Vagina (tissue), 2 donors: ENCODE data around the gene ZNF680. TPM values are rescaled to one million over a fixed set of nuclear protein-coding genes. Genes with fewer than 3 reads are reported as not detected.
A peak's percentile ranks its signal among the peaks of the same experiment; 100 is the strongest.
"Not testable (repeated sequence)": the region's sequence is repeated elsewhere in the genome, so short reads cannot be mapped to it uniquely, and the experiment has no call there.

Experiments used
- DNase-seq, 2 donors: peaks; one replicate each; pipeline ENCODE4 v3.0.0-alpha.2; 2017; ENCODE audit errors: extremely low spot score in 2 of 2
- H3K27ac ChIP-seq: fragments of 200-600 bp; sonication (generic); one replicate; pipeline ENCODE4 v1.5.1; 2019
- H3K27me3 ChIP-seq: fragments of 200-600 bp; sonication (generic); one replicate; pipeline ENCODE4 v1.5.1; 2019
- H3K36me3 ChIP-seq, 2 donors: fragments of 200-600 bp; sonication (generic); one replicate each; pipeline ENCODE4 v1.5.1; 2017 to 2019
- H3K4me1 ChIP-seq: fragments of 200-600 bp; sonication (generic); one replicate; pipeline ENCODE4 v1.5.1; 2019
- H3K4me3 ChIP-seq, 2 donors: fragments of 200-600 bp; sonication (generic); 1 replicate in 1 of 2; 2 replicates in 1 of 2; pipeline ENCODE4 v1.5.1; 2016 to 2019
- H3K9me3 ChIP-seq: fragments of 200-600 bp; sonication (generic); one replicate; pipeline ENCODE4 v1.5.1; 2019
- POLR2A ChIP-seq, 2 donors: fragments of 450-650 bp; IDR thresholded peaks; one replicate each; pipeline ENCODE4 v1.6.1; 2017; ENCODE audit warnings: antibody characterized with exemption in 2 of 2, mild to moderate bottlenecking in 2 of 2, moderate library complexity in 2 of 2
- POLR2AphosphoS5 ChIP-seq, 2 donors: sonication (generic); formaldehyde crosslinking; IDR thresholded peaks; one replicate each; pipeline ENCODE4 v1.9.0; 2017; ENCODE audit warnings: antibody characterized with exemption in 2 of 2, mild to moderate bottlenecking in 2 of 2, low read depth in 1 of 2; ENCODE audit not compliant: insufficient read depth in 1 of 2
- intact Hi-C: fragments of 100-400 bp; cut with DNase I; formaldehyde crosslinking; loops from one replicate; pipeline ENCODE4 v1.15.1; 2023
- total RNA-seq: library from RNA; depleted of rRNA; stranded (reverse); fragments of >200 nt; gene quantifications from one replicate; pipeline ENCODE4 v1.2.3, GENCODE V29; 2016
- TF ChIP-seq, protein P1 (sequence below), 3 experiments: fragments of 450-650 bp in 2 of 3; fragments of 200-600 bp in 1 of 3; sonication (generic) in 1 of 3; IDR thresholded peaks; one replicate each; pipeline ENCODE4 v1.5.1; 2017 to 2019; ENCODE audit warnings: antibody characterized with exemption in 3 of 3, mild to moderate bottlenecking in 2 of 3, moderate library complexity in 2 of 3

The ZNF680 gene
- total RNA-seq, 1 donor from 2014 or later = 22.1 TPM

DNA sequence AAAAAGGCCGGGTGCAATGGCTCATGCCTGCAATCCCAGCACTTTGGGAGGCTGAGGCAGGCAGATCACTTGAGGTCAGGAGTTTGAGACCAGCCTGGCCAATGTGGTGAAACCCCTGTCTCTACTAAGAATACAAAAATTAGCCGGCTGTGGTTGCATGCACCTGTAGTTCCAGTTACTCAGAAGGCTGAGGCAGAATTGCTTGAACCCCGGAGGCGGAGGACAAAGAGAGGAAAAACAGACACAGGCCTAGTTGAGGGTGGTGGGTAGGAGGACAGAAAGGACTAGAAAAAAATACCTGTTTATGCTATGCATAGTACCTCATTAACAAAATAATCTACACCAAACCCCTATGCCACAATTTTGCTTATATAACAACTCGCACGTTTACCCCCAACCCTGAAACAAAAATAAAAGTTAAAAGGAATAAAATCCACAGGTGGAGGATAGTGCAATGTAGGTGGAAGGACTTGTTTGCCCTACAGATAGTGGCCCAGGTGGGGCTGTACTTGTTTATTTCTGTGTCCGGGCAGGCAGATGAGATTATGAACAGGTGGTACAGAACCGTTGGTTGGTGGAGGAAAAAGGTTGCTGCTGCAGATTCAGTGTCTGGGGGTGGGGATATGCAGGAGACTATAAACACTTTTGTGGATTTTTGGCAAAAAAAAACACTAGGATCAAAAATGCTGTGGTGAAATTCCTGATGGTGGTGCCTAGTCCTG lies 5.1 kb downstream of the ZNF680 start:
- intact Hi-C loops = no loop called here
- no peak for DNase-seq
- no peaks in the 10 kb centered on the region for H3K9me3 ChIP-seq
- TF ChIP-seq POLR2A (IDR thresholded peaks at IDR 0.05) = no peak
- TF ChIP-seq, protein P1, sequence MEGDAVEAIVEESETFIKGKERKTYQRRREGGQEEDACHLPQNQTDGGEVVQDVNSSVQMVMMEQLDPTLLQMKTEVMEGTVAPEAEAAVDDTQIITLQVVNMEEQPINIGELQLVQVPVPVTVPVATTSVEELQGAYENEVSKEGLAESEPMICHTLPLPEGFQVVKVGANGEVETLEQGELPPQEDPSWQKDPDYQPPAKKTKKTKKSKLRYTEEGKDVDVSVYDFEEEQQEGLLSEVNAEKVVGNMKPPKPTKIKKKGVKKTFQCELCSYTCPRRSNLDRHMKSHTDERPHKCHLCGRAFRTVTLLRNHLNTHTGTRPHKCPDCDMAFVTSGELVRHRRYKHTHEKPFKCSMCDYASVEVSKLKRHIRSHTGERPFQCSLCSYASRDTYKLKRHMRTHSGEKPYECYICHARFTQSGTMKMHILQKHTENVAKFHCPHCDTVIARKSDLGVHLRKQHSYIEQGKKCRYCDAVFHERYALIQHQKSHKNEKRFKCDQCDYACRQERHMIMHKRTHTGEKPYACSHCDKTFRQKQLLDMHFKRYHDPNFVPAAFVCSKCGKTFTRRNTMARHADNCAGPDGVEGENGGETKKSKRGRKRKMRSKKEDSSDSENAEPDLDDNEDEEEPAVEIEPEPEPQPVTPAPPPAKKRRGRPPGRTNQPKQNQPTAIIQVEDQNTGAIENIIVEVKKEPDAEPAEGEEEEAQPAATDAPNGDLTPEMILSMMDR (IDR thresholded peaks at IDR 0.05) = no peak
- no peak for TF ChIP-seq POLR2AphosphoS5 (IDR thresholded peaks at IDR 0.05; ENCODE audit: insufficient read depth in 1 of 2, low read depth in 1 of 2)
- H3K27me3 ChIP-seq = no peaks in the 10 kb centered on the region
- H3K27ac ChIP-seq = peak overlapping the region; percentile 61
- H3K36me3 ChIP-seq = no peaks in the 10 kb centered on the region
- no peak overlapping the region for H3K4me3 ChIP-seq
- H3K4me1 ChIP-seq = peaks cover 59% of the 10 kb centered on the region

DNA sequence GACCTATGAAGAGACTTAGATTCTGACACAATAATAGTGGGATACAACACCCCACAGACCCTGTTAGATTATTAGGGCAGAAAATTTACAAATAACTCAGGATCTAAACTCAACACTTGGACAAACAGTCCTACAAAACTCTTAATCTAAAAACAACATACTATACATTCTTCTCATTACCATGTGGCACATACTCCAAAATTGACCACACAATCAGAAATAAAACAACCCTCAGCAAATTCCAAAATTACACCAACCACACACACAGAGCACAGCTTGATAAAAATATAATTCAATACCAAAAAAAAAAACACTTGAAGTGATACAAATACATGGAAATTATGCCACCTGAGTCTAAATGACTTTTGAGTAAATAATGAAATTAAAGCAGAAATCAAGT lies 7.8 kb downstream of the ZNF680 start:
- Histone ChIP-seq H3K27me3 (no peaks in the 10 kb centered on the region), H3K4me3 (no peak overlapping the region), H3K4me1 (peaks cover 42% of the 10 kb centered on the region), H3K27ac (no peak overlapping the region), H3K36me3 (no peaks in the 10 kb centered on the region), H3K9me3 (no peaks in the 10 kb centered on the region)
- intact Hi-C loops = no loop called here
- DNase-seq = no peak
- TF ChIP-seq POLR2AphosphoS5 (IDR thresholded peaks at IDR 0.05; ENCODE audit: insufficient read depth in 1 of 2, low read depth in 1 of 2) = no peak
- TF ChIP-seq POLR2A (IDR thresholded peaks at IDR 0.05) = no peak
- TF ChIP-seq, protein P1 (IDR thresholded peaks at IDR 0.05) = no peak

DNA sequence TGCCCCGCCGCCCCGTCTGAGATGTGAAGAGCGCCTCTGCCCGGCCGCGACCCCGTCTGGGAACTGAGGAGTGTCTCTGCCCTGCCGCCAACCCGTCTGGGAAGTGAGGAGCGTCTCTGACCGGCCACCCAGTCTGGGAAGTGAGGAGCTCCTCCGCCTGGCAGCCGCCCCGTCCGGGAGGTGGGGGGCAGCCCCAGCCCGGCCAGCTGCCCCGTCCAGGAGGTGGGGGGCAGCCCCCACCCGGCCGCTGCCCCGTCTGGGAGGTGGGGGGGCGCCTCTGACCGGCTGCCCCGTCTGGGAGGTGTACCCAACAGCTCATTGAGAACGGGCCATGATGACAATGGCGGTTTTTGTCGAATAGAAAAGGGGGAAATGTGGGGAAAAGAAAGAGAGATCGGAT lies 8.7 kb downstream of the ZNF680 start:
- intact Hi-C loops, H3K4me3 ChIP-seq, H3K27ac ChIP-seq, H3K36me3 ChIP-seq, H3K9me3 ChIP-seq, DNase-seq, H3K27me3 ChIP-seq: not testable (repeated sequence)
- H3K4me1 ChIP-seq = peaks cover 33% of the 10 kb centered on the region

DNA sequence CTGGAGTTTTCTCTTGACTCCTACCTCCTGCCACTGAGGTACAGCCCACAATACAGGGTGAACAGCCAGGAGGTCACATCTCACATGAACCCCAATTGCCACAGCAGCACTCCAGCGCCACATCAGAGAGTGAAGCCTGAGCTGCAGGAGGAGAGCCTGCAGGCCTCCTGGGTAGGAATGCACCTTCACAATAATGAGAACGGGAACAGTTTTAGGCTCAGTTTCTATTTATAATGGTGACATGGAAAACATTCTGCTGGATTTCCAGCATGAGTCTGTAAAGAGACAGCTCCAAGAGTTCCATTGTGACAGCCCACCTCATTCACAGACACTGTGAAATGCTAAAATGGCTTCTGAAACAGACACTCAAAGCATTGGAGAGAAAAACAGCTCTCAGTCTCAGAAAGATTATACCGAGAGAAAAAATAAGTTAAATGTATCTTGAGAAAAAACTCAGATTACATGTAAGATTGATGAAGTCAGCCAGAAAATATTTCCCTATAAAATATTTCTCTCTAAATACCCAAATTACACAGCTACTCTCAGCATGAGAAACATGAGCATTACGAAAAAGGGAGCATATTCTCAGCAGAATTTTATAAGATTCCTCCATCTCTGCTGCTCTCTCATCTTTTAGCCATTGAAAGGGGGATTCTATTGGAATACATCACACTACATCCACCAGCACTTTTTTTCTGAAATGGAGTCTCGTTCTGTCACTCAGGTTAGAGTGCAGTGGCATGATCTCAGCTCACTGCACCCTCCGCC lies 11.3 kb downstream of the ZNF680 start:
- intact Hi-C loops = no loop called here
- H3K9me3 ChIP-seq = no peaks in the 10 kb centered on the region
- H3K27ac ChIP-seq = no peak overlapping the region
- H3K4me1 ChIP-seq = peaks cover 17% of the 10 kb centered on the region
- no peak for TF ChIP-seq POLR2A (IDR thresholded peaks at IDR 0.05)
- no peak for TF ChIP-seq POLR2AphosphoS5 (IDR thresholded peaks at IDR 0.05; ENCODE audit: insufficient read depth in 1 of 2, low read depth in 1 of 2)
- TF ChIP-seq, protein P1 (IDR thresholded peaks at IDR 0.05) = no peak
- H3K4me3 ChIP-seq = no peak overlapping the region
- H3K27me3 ChIP-seq = no peaks in the 10 kb centered on the region
- no peaks in the 10 kb centered on the region for H3K36me3 ChIP-seq
- no peak for DNase-seq

DNA sequence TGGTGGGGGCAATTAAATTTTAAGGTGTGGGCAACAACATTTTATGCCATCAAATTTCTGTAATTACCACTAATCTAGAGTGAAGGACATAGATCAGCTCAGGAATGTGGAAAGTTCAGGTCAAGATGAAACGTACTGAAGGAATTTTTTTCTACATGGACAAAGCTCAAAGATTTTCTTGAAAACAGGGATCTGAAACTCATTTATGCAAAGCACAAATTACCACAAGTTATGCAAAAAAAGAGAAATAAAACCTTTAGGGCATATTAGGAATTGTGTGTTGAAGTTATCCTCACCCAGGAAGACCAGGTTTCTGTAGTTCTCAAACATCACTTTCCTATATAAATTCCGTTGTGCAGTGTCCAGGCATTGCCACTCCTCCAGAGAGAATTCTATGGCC lies 18.9 kb downstream of the ZNF680 start:
- Histone ChIP-seq H3K27ac (no peak overlapping the region), H3K4me3 (no peak overlapping the region), H3K36me3 (no peaks in the 10 kb centered on the region), H3K9me3 (no peaks in the 10 kb centered on the region), H3K4me1 (peaks cover 23% of the 10 kb centered on the region), H3K27me3 (no peaks in the 10 kb centered on the region)
- intact Hi-C loops = no loop called here
- no peak for DNase-seq
- TF ChIP-seq, protein P1 (IDR thresholded peaks at IDR 0.05) = no peak
- TF ChIP-seq POLR2AphosphoS5 (IDR thresholded peaks at IDR 0.05; ENCODE audit: insufficient read depth in 1 of 2, low read depth in 1 of 2) = no peak
- TF ChIP-seq POLR2A (IDR thresholded peaks at IDR 0.05) = no peak
